ENCODE data around the gene CNOT9.
"Not testable (repeated sequence)": the region's sequence is repeated elsewhere in the genome, so short reads cannot be mapped to it uniquely, and the experiment has no call there.

The CNOT9 gene, protein sequence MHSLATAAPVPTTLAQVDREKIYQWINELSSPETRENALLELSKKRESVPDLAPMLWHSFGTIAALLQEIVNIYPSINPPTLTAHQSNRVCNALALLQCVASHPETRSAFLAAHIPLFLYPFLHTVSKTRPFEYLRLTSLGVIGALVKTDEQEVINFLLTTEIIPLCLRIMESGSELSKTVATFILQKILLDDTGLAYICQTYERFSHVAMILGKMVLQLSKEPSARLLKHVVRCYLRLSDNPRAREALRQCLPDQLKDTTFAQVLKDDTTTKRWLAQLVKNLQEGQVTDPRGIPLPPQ

DNA sequence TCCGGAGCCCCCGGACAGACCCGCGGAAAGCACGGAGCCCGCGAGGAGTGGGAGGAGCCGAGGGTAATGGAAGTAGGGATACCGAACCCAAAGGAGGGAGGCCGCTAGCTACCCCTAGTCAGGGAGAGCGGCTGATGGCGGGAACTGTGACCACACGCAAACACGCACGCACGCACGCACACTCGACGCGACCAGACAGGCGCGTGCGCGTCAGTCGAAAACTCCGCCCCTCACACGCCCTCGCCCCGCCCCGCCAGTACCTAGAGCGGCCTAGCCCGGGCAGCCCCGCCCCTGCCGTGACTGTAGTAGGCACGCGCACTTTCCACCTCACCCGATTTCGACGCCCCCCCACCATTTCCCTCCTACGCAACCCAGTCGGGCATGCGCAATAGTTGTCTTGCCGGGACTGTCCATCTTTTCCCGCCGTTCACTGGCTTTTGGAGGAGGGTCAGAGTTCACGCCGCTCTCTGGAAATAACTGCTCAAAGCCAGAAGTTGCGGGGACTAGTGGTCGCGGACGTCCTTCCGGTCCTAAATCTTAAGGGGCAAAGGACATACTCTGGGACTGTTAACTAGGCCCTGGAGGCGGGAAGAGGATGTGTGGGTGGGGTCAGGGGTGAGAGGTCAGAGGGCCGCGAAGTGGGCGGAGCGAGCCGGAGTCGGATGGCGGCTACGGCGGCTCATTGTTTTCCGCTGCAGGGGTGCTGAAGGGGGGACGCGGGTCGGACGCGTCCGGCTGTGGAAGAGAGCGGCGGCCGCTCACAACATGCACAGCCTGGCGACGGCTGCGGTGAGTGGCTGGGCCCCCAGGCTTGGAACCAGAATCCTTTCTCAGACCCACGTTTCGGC is at the start of gene CNOT9, which contains the start of gene USP37:
CNOT9 (plus strand) TSS at position 650 of the 848 bp plus-strand sequence; CDS start at position 766, 116 bp downstream.
USP37 (minus strand) TSS at position 162 of the 848 bp plus-strand sequence. CDS start 9,698 bp downstream, outside the sequence.
- TF ChIP-seq POLR2A (IDR thresholded peaks at IDR 0.05; ENCODE audit: low read length) (peak; percentile 83), GATA1 (IDR thresholded peaks at IDR 0.05; ENCODE audit: low read depth, low read length) (no peak)
- DNase-seq = peak; percentile 100

- TF ChIP-seq GATA1 (IDR thresholded peaks at IDR 0.05; ENCODE audit: low read depth, low read length) = no peak
- TF ChIP-seq POLR2A (IDR thresholded peaks at IDR 0.05; ENCODE audit: low read length) = no peak
Measured at GRCh38 chr2:218518876-218519275, 49.8 kb upstream of the CNOT9 start.

DNA sequence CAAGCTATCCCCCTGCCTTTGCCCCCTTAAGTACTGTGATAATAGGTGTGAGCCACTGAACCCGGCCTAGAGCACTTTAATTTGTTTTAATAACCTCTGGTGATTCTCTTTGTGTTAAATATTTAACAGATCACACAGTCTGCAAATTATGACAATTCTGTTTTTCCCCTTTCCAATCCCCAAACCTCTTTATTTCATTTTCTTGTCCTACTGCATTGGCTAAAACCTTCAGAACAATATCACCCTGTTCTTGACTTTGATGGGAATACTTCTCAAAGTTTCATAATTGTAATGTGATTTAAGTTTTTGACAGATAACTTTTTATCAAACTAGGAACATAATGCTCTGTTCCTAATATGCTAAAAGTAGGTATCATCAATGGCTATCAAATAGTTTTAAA is 45.0 kb upstream of the CNOT9 start:
- no peak for DNase-seq
- TF ChIP-seq POLR2A (IDR thresholded peaks at IDR 0.05; ENCODE audit: low read length) (no peak), GATA1 (IDR thresholded peaks at IDR 0.05; ENCODE audit: low read depth, low read length) (no peak)

More at GRCh38 chr2:218518876-218519275, 49.8 kb upstream of the CNOT9 start:
- no peak for DNase-seq

GRCh38 chr2:218528409-218528808 is 40.2 kb upstream of the CNOT9 start:
- not testable (repeated sequence) for DNase-seq

GRCh38 chr2:218529990-218530389 is 38.6 kb upstream of the CNOT9 start:
- no peak for DNase-seq
- no peak for TF ChIP-seq POLR2A (IDR thresholded peaks at IDR 0.05; ENCODE audit: low read length)
- no peak for TF ChIP-seq GATA1 (IDR thresholded peaks at IDR 0.05; ENCODE audit: low read depth, low read length)

GRCh38 chr2:218536804-218537494 is 31.7 kb upstream of the CNOT9 start:
- DNase-seq = no peak
- no peak for TF ChIP-seq GATA1 (IDR thresholded peaks at IDR 0.05; ENCODE audit: low read depth, low read length)

DNA sequence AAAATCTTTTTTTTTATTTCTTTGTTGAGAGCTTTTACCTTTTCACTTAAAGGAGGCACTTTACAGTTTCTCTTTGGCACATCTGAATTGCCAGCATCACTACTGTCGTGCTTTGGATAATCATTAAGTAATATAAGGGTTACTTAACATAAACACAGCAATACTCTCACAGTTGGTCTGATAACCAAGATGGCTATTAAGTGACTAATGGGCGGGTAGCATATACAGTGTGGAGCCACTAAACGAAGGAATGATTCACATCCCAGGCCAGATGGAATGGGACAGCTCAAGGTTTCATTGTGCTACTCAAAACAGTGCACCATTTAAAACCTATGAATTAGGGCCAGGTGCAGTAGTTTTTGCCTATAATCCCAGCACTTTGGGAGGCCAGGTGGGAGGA is 28.6 kb upstream of the CNOT9 start:
- DNase-seq = no peak
- TF ChIP-seq GATA1 (IDR thresholded peaks at IDR 0.05; ENCODE audit: low read depth, low read length) (no peak), POLR2A (IDR thresholded peaks at IDR 0.05; ENCODE audit: low read length) (no peak)

DNA sequence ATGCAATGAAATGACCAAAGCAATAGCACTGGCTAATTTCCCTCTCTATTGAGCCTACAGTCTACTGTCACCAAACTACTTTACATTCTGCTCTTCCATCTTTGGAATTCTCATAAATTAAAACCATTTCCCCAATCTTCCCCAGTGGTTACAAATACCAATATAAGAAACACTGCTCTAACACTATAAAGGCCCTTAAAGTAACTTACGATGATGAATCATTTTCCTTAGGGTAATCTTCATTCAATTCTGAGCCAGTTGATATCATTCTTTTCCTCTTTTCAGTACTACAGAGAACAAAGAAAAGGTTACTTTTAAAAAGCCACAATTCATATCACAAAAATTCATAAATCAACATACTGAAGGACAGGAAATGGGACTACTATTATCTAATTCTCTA is 22.6 kb upstream of the CNOT9 start:
- DNase-seq = no peak

GRCh38 chr2:218547511-218547910 is 21.1 kb upstream of the CNOT9 start:
- TF ChIP-seq GATA1 (IDR thresholded peaks at IDR 0.05; ENCODE audit: low read depth, low read length) = no peak
- no peak for TF ChIP-seq POLR2A (IDR thresholded peaks at IDR 0.05; ENCODE audit: low read length)
- no peak for DNase-seq

More for the DNA sequence above, 22.6 kb upstream of the CNOT9 start:
- no peak for TF ChIP-seq GATA1 (IDR thresholded peaks at IDR 0.05; ENCODE audit: low read depth, low read length)
- no peak for TF ChIP-seq POLR2A (IDR thresholded peaks at IDR 0.05; ENCODE audit: low read length)

DNA sequence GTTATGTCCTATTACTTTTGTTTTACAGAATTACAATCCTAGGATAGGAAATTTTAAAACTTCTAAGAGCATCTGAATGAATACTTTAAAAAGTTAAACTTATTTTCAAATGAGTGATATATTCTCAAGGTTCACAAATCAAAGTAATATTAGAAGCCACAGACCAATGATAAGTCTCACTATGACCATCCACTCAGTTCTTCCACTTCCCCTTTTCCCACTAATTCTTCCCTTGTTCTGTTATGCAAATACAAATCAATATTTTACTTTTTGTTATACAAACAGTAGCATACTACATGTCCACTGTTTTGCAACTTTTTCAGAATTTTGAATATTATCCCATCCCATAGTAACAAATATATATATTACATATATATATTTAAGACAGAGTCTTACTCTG is 20.7 kb upstream of the CNOT9 start:
- no peak for TF ChIP-seq POLR2A (IDR thresholded peaks at IDR 0.05; ENCODE audit: low read length)
- no peak for TF ChIP-seq GATA1 (IDR thresholded peaks at IDR 0.05; ENCODE audit: low read depth, low read length)
- no peak for DNase-seq

DNA sequence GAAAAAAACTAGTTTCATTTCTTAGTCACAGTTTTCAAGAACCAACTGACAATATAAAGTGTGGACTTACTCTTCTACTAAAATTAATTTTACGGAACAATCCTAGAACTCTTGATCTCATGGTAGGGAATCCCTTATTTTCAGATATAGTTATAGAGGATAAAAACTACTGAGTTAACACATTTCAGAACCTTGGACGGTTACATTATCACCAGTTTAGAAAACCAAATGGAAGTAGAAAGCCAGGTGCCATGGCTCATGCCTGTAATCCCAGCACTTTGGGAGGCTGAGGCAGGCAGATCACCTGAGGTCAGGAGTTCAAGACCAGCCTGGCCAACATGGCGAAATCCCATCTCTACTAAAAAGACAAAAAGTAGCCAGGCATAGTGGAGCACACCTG is 14.4 kb upstream of the CNOT9 start:
- DNase-seq = not testable (repeated sequence)

DNA sequence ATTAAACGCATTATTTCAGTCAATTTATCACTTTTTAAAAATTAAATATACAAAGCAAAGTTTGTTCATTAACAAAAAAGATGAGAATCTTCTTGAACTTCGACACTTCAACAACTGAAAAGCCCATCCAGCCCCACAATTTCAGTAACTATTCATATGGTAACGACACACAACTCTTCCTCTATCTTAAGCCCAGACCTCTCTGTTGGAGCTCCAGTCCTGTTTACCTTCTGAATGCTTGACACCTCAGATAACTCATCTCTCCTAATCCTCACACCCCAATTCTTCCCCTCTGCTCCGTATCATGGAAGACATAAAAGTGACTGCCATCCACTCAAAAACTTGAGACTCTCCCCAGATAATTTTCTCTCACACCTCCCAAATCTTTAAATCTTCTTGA is 13.1 kb upstream of the CNOT9 start:
- TF ChIP-seq GATA1 (IDR thresholded peaks at IDR 0.05; ENCODE audit: low read depth, low read length) = no peak
- no peak for TF ChIP-seq POLR2A (IDR thresholded peaks at IDR 0.05; ENCODE audit: low read length)
- DNase-seq = no peak

DNA sequence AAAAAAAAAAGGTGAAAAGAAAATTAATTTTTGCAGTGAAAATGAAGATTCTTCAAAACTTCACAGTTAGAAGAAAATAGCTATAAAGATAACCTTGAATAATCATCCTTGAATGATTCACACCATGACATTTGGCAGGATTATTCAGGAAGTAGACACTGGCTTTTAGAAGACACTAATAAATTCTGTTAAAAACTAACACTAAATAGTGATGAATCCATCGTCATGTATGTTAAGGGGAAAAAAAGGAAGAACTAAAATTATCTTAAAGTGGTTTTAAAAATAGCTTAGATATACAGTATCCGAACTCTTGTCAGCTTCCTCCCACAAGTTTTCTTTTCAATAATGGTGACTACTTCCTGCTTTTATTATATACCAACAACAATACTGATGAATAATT is 10.7 kb upstream of the CNOT9 start:
- no peak for DNase-seq
- TF ChIP-seq GATA1 (IDR thresholded peaks at IDR 0.05; ENCODE audit: low read depth, low read length) (no peak), POLR2A (IDR thresholded peaks at IDR 0.05; ENCODE audit: low read length) (no peak)

DNA sequence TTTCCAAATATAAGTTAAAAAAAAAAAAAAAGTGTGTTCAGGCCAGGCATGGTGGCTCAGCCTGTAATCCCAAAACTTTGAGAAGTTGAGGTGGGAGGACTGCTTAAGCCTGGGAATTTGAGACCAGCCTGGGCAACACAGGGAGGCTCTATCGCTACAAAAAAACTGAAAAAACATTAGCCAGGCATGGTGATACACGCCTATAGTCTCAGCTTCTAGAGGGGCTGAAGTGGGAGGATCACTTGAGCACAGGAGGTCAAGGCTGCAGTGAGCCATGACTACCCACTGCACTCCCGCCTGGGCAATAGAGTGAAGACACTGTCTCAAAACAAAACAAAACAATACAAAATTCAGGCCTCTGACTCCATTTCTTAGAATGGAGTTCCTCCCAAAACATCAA is 9.7 kb upstream of the CNOT9 start:
- DNase-seq = no peak
- TF ChIP-seq GATA1 (IDR thresholded peaks at IDR 0.05; ENCODE audit: low read depth, low read length) (no peak), POLR2A (IDR thresholded peaks at IDR 0.05; ENCODE audit: low read length) (no peak)
